ENCODE results near the gene GAK. TPM values are rescaled to one million over a fixed set of nuclear protein-coding genes. Genes with fewer than 3 reads are reported as not detected.

GAK gene
- total RNA-seq, 1 experiment from 2014 or later = 81.1 TPM

- Histone ChIP-seq H3K4me1 (peaks cover 21% of the 10 kb centered on the region), H3K4me3 (no peak overlapping the region), H3K27me3 (no peaks in the 10 kb centered on the region), H3K27ac (no peak overlapping the region), H3K9me3 (replicated peaks) (no peaks in the 10 kb centered on the region), H3K36me3 (peaks cover 27% of the 10 kb centered on the region)
- no peak for DNase-seq
Measured at GRCh38 chr4:877502-877901, 54.6 kb downstream of the GAK start.

- H3K4me1 ChIP-seq = peaks cover 28% of the 10 kb centered on the region
- H3K27me3 ChIP-seq = no peaks in the 10 kb centered on the region
- H3K9me3 ChIP-seq (replicated peaks) = no peaks in the 10 kb centered on the region
- no peak overlapping the region for H3K27ac ChIP-seq
- H3K4me3 ChIP-seq = no peak overlapping the region
- DNase-seq = no peak
- H3K36me3 ChIP-seq = peaks cover 20% of the 10 kb centered on the region
Measured at GRCh38 chr4:876780-877179, 55.3 kb downstream of the GAK start.

- H3K36me3 ChIP-seq = peaks cover 16% of the 10 kb centered on the region
Measured at GRCh38 chr4:875818-876423, 56.2 kb downstream of the GAK start.

GRCh38 chr4:874971-875817 is 56.9 kb downstream of the GAK start:
- Histone ChIP-seq H3K9me3 (replicated peaks) (no peaks in the 10 kb centered on the region), H3K4me3 (no peak overlapping the region), H3K4me1 (peaks cover 41% of the 10 kb centered on the region), H3K27me3 (no peaks in the 10 kb centered on the region), H3K27ac (no peak overlapping the region), H3K36me3 (peaks cover 13% of the 10 kb centered on the region)
- DNase-seq = no peak

More at GRCh38 chr4:875818-876423, 56.2 kb downstream of the GAK start:
- Histone ChIP-seq H3K9me3 (replicated peaks) (no peaks in the 10 kb centered on the region), H3K4me1 (peaks cover 35% of the 10 kb centered on the region), H3K4me3 (no peak overlapping the region), H3K27ac (no peak overlapping the region), H3K27me3 (no peaks in the 10 kb centered on the region)
- DNase-seq = no peak

- H3K36me3 ChIP-seq = peaks cover 9% of the 10 kb centered on the region
- peak; percentile 53 to 62 for DNase-seq
- no peak overlapping the region for H3K4me3 ChIP-seq
- H3K4me1 ChIP-seq = peaks cover 44% of the 10 kb centered on the region
- H3K27me3 ChIP-seq = no peaks in the 10 kb centered on the region
- no peaks in the 10 kb centered on the region for H3K9me3 ChIP-seq (replicated peaks)
- no peak overlapping the region for H3K27ac ChIP-seq
Measured at GRCh38 chr4:874056-874455, 58.1 kb downstream of the GAK start.

GRCh38 chr4:872241-872981 is 59.7 kb downstream of the GAK start:
- H3K27ac ChIP-seq = peak overlapping the region; percentile 90
- H3K9me3 ChIP-seq (replicated peaks) = no peaks in the 10 kb centered on the region
- peaks cover 17% of the 10 kb centered on the region for H3K36me3 ChIP-seq
- no peak for DNase-seq
- peaks cover 44% of the 10 kb centered on the region for H3K4me1 ChIP-seq
- no peaks in the 10 kb centered on the region for H3K27me3 ChIP-seq
- no peak overlapping the region for H3K4me3 ChIP-seq

GRCh38 chr4:871484-871883 is 60.6 kb downstream of the GAK start:
- Histone ChIP-seq H3K9me3 (replicated peaks) (no peaks in the 10 kb centered on the region), H3K4me1 (peaks cover 44% of the 10 kb centered on the region), H3K27ac (peak overlapping the region; percentile 90), H3K36me3 (peaks cover 19% of the 10 kb centered on the region), H3K27me3 (no peaks in the 10 kb centered on the region), H3K4me3 (peak overlapping the region; percentile 20)
- DNase-seq = peak in 1 of 2 experiments; percentile 21

- no peaks in the 10 kb centered on the region for H3K27me3 ChIP-seq
- peak overlapping the region; percentile 90 for H3K27ac ChIP-seq
- DNase-seq = peak; percentile 96
- H3K9me3 ChIP-seq (replicated peaks) = no peaks in the 10 kb centered on the region
- H3K4me1 ChIP-seq = peaks cover 44% of the 10 kb centered on the region
- peak overlapping the region; percentile 20 for H3K4me3 ChIP-seq
- H3K36me3 ChIP-seq = peaks cover 22% of the 10 kb centered on the region
Measured at GRCh38 chr4:870951-871350, 61.2 kb downstream of the GAK start.

GRCh38 chr4:869776-870175 is 62.3 kb downstream of the GAK start:
- Histone ChIP-seq H3K4me3 (no peak overlapping the region), H3K36me3 (peaks cover 28% of the 10 kb centered on the region), H3K27me3 (no peaks in the 10 kb centered on the region), H3K4me1 (peaks cover 42% of the 10 kb centered on the region), H3K27ac (no peak overlapping the region), H3K9me3 (replicated peaks) (no peaks in the 10 kb centered on the region)
- no peak for DNase-seq

GRCh38 chr4:868421-868820 is 63.7 kb downstream of the GAK start:
- Histone ChIP-seq H3K27ac (no peak overlapping the region), H3K9me3 (replicated peaks) (no peaks in the 10 kb centered on the region), H3K36me3 (peaks cover 39% of the 10 kb centered on the region), H3K27me3 (no peaks in the 10 kb centered on the region), H3K4me1 (peaks cover 28% of the 10 kb centered on the region), H3K4me3 (no peak overlapping the region)
- DNase-seq = no peak

- DNase-seq = no peak
- peaks cover 24% of the 10 kb centered on the region for H3K4me1 ChIP-seq
- no peak overlapping the region for H3K27ac ChIP-seq
- H3K36me3 ChIP-seq = peaks cover 47% of the 10 kb centered on the region
- no peak overlapping the region for H3K4me3 ChIP-seq
- no peaks in the 10 kb centered on the region for H3K27me3 ChIP-seq
- H3K9me3 ChIP-seq (replicated peaks) = no peaks in the 10 kb centered on the region
Measured at GRCh38 chr4:867526-868250, 64.4 kb downstream of the GAK start.

GRCh38 chr4:866761-867390 is 65.2 kb downstream of the GAK start:
- Histone ChIP-seq H3K27ac (no peak overlapping the region), H3K36me3 (peaks cover 48% of the 10 kb centered on the region)

GRCh38 chr4:866068-866760 is 65.9 kb downstream of the GAK start:
- Histone ChIP-seq H3K27ac (no peak overlapping the region), H3K4me3 (no peak overlapping the region), H3K9me3 (replicated peaks) (no peaks in the 10 kb centered on the region), H3K4me1 (peaks cover 10% of the 10 kb centered on the region), H3K27me3 (no peaks in the 10 kb centered on the region), H3K36me3 (peaks cover 54% of the 10 kb centered on the region)
- no peak for DNase-seq

More at GRCh38 chr4:866761-867390, 65.2 kb downstream of the GAK start:
- H3K9me3 ChIP-seq (replicated peaks) = no peaks in the 10 kb centered on the region
- no peaks in the 10 kb centered on the region for H3K27me3 ChIP-seq
- H3K4me1 ChIP-seq = peaks cover 17% of the 10 kb centered on the region
- no peak overlapping the region for H3K4me3 ChIP-seq
- DNase-seq = no peak

GRCh38 chr4:865572-865971 is 66.5 kb downstream of the GAK start:
- no peak for DNase-seq
- no peak overlapping the region for H3K4me3 ChIP-seq
- peaks cover 60% of the 10 kb centered on the region for H3K36me3 ChIP-seq
- H3K27ac ChIP-seq = no peak overlapping the region
- H3K9me3 ChIP-seq (replicated peaks) = no peaks in the 10 kb centered on the region
- H3K4me1 ChIP-seq = peaks cover 6% of the 10 kb centered on the region
- no peaks in the 10 kb centered on the region for H3K27me3 ChIP-seq
